OCI-LY3 (cell line): Measurements from ENCODE around the gene DDN.

Source experiments
- H2AFZ ChIP-seq: fragments of 200-600, 300-600 bp; shearing (Covaris generic); 2 replicates; pipeline ENCODE4 v1.6.0; 2014; ENCODE audit warnings: antibody characterized with exemption, low read depth, low read length
- H3K27ac ChIP-seq: fragments of 200-600, 300-600 bp; sonication (generic); 2 replicates; pipeline ENCODE4 v1.5.1; 2014; ENCODE audit warnings: mild to moderate bottlenecking, low read length, moderate library complexity, mixed read lengths
- H3K27me3 ChIP-seq: fragments of 200-600, 300-600 bp; sonication (generic); 2 replicates; pipeline ENCODE4 v1.6.1; 2014; ENCODE audit warnings: low read depth, low read length, mixed read lengths
- H3K36me3 ChIP-seq: fragments of 200-600, 300-600 bp; sonication (generic); replicated peaks from 2 replicates; pipeline ENCODE3; 2014; ENCODE audit warnings: low read depth, low read length, mixed read lengths
- H3K4me1 ChIP-seq: fragments of 300-600, 200-600 bp; sonication (generic); 2 replicates; pipeline ENCODE4 v1.6.1; 2014; ENCODE audit warnings: low read length, mixed read lengths
- H3K4me2 ChIP-seq: fragments of 200-600, 300-600 bp; sonication (generic); 2 replicates; pipeline ENCODE4 v1.6.1; 2014; ENCODE audit warnings: low read length, mixed read lengths
- H3K4me3 ChIP-seq: fragments of 300-600, 200-600 bp; sonication (generic); 2 replicates; pipeline ENCODE4 v1.5.1; 2014; ENCODE audit warnings: antibody characterized with exemption, mild to moderate bottlenecking, low read length, moderate library complexity
- H3K79me2 ChIP-seq: fragments of 300-600, 200-600 bp; shearing (Covaris generic); 2 replicates; pipeline ENCODE4 v1.6.1; 2014; ENCODE audit warnings: mild to moderate bottlenecking, low read length, mixed read lengths
- H3K9ac ChIP-seq: fragments of 300-600, 200-600 bp; shearing (Covaris generic); 2 replicates; pipeline ENCODE4 v1.6.0; 2014; ENCODE audit warnings: mild to moderate bottlenecking, low read length, moderate library complexity
- H3K9me3 ChIP-seq: fragments of 200-600, 300-600 bp; shearing (Covaris generic); 2 replicates; pipeline ENCODE4 v1.6.1; 2014; ENCODE audit warnings: low read length, mixed read lengths; ENCODE audit not compliant: insufficient read depth
- H4K20me1 ChIP-seq: fragments of 200-600, 300-600 bp; sonication (generic); 2 replicates; pipeline ENCODE4 v1.6.1; 2016; ENCODE audit warnings: low read length, mixed read lengths; ENCODE audit not compliant: insufficient read depth
- EZH2phosphoT487 ChIP-seq: fragments of 200-600 bp; shearing (Covaris generic); IDR thresholded peaks from 2 replicates; pipeline ENCODE4 v1.6.1; 2018; ENCODE audit warnings: antibody characterized with exemption, mixed run types, low read depth
- TF ChIP-seq, protein P1 (sequence below): fragments of 200-600, 300-600 bp; sonication (generic); IDR thresholded peaks from 2 replicates; pipeline ENCODE4 v1.5.1; 2014; ENCODE audit warnings: antibody characterized with exemption, low read length, low read depth

The DDN gene

GRCh38 chr12:48961801-48962200 lies 37.4 kb downstream of the DDN start:
- peaks cover 25% of the 10 kb centered on the region for H3K4me1 ChIP-seq
- H2AFZ ChIP-seq = no peak overlapping the region
- H3K27ac ChIP-seq = no peak overlapping the region
- H3K9me3 ChIP-seq = no peaks in the 10 kb centered on the region
- no peak overlapping the region for H3K4me3 ChIP-seq
- peaks cover 5% of the 10 kb centered on the region for H3K79me2 ChIP-seq
- no peaks in the 10 kb centered on the region for H3K27me3 ChIP-seq
- H4K20me1 ChIP-seq = no peaks in the 10 kb centered on the region
- H3K9ac ChIP-seq = no peak overlapping the region
- TF ChIP-seq, protein P1, sequence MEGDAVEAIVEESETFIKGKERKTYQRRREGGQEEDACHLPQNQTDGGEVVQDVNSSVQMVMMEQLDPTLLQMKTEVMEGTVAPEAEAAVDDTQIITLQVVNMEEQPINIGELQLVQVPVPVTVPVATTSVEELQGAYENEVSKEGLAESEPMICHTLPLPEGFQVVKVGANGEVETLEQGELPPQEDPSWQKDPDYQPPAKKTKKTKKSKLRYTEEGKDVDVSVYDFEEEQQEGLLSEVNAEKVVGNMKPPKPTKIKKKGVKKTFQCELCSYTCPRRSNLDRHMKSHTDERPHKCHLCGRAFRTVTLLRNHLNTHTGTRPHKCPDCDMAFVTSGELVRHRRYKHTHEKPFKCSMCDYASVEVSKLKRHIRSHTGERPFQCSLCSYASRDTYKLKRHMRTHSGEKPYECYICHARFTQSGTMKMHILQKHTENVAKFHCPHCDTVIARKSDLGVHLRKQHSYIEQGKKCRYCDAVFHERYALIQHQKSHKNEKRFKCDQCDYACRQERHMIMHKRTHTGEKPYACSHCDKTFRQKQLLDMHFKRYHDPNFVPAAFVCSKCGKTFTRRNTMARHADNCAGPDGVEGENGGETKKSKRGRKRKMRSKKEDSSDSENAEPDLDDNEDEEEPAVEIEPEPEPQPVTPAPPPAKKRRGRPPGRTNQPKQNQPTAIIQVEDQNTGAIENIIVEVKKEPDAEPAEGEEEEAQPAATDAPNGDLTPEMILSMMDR = no peak
- no peak for TF ChIP-seq EZH2phosphoT487
- H3K36me3 ChIP-seq = no peaks in the 10 kb centered on the region
- H3K4me2 ChIP-seq = no peak overlapping the region

GRCh38 chr12:48961331-48961730 lies 37.8 kb downstream of the DDN start:
- Histone ChIP-seq H3K4me2 (no peak overlapping the region), H2AFZ (no peak overlapping the region)

GRCh38 chr12:48960834-48961233 lies 38.3 kb downstream of the DDN start:
- Histone ChIP-seq H3K9me3 (no peaks in the 10 kb centered on the region), H3K4me2 (no peak overlapping the region), H2AFZ (no peak overlapping the region), H3K4me1 (peaks cover 21% of the 10 kb centered on the region), H3K27me3 (no peaks in the 10 kb centered on the region), H3K79me2 (peaks cover 14% of the 10 kb centered on the region), H3K36me3 (peaks cover 1% of the 10 kb centered on the region), H3K27ac (no peak overlapping the region), H3K4me3 (no peak overlapping the region), H4K20me1 (peaks cover 4% of the 10 kb centered on the region; the same call in 1 of the 2 replicates), H3K9ac (no peak overlapping the region)
- TF ChIP-seq, protein P1 = no peak
- TF ChIP-seq EZH2phosphoT487 = no peak

More at GRCh38 chr12:48961331-48961730, 37.8 kb downstream of the DDN start:
- H3K27ac ChIP-seq = no peak overlapping the region
- no peak for TF ChIP-seq EZH2phosphoT487
- TF ChIP-seq, protein P1 = no peak
- H3K36me3 ChIP-seq = no peaks in the 10 kb centered on the region
- no peak overlapping the region for H3K4me3 ChIP-seq
- H3K79me2 ChIP-seq = peaks cover 9% of the 10 kb centered on the region
- no peaks in the 10 kb centered on the region for H4K20me1 ChIP-seq
- H3K9me3 ChIP-seq = no peaks in the 10 kb centered on the region
- H3K4me1 ChIP-seq = peaks cover 21% of the 10 kb centered on the region
- H3K27me3 ChIP-seq = no peaks in the 10 kb centered on the region
- H3K9ac ChIP-seq = no peak overlapping the region

GRCh38 chr12:48958049-48958388 lies 41.2 kb downstream of the DDN start:
- Histone ChIP-seq H2AFZ (peak overlapping the region; percentile 44; the same call in 1 of the 2 replicates), H4K20me1 (peaks cover 6% of the 10 kb centered on the region; the same call in 1 of the 2 replicates), H3K27ac (no peak overlapping the region), H3K4me2 (peak overlapping the region; percentile 97), H3K4me3 (peak overlapping the region; percentile 94), H3K79me2 (peaks cover 38% of the 10 kb centered on the region), H3K9me3 (no peaks in the 10 kb centered on the region), H3K36me3 (peaks cover 3% of the 10 kb centered on the region), H3K27me3 (no peaks in the 10 kb centered on the region), H3K4me1 (peaks cover 20% of the 10 kb centered on the region), H3K9ac (peak overlapping the region; percentile 85)
- TF ChIP-seq, protein P1 = no peak
- no peak for TF ChIP-seq EZH2phosphoT487
